Stimulated activated CD4-positive, alpha-beta T cell treated with anti-CD3 and anti-CD28 coated beads, Interleukin-4, amount 100 ng/mL, for 24 hours (primary cell): ENCODE measurements around the gene RXRA.
"Not testable (repeated sequence)": the region's sequence is repeated elsewhere in the genome, so short reads cannot be mapped to it uniquely, and the experiment has no call there.

Experiments used
- DNase-seq: peaks from one replicate; pipeline ENCODE4 v3.0.0-alpha.2; 2020

Gene RXRA

DNA sequence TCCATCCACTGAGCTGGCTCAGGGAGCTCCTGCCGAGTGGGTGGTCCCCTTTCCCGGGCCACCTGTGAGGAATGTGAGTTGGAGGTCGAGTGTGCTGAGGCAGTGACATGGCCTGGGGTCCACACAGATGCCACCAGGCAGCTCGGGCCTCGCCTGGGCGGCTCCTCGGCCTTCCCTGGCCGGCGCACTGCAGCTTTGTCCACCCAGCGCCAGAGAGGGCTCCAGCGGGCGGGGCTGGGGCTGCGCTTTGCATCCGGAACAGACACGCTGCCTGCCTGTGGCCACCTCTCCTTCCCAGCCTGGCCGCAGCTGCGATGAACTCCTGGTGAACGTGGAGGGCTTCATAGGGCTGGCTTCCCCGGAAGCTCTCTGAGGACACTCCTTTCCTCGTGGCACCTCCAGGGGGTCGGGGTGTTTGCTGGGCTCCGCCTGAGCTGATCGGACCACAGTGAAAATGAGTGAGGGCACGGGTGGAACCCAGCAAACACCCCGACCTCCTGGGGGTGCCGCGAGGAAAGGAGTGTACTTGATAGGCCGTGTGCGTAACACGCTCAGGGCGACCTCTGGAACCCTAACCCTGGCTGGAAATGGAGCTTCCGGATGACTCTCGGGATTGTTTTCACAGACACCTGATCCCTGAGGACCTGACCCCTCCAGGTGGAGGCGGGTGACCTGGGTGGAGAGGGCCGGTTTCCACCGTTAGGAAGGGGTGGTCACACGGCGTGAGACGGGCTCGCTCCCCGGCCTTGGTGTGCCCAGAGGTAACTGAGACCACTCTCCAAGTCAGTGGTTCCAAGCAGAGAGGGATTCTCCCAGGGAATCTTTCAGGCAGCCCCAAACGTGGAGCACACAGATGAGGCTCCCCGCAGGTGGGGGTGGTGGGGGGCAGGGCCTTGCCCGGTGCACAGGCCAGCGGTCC lies 31.8 kb upstream of the RXRA start:
- DNase-seq: no peak

DNA sequence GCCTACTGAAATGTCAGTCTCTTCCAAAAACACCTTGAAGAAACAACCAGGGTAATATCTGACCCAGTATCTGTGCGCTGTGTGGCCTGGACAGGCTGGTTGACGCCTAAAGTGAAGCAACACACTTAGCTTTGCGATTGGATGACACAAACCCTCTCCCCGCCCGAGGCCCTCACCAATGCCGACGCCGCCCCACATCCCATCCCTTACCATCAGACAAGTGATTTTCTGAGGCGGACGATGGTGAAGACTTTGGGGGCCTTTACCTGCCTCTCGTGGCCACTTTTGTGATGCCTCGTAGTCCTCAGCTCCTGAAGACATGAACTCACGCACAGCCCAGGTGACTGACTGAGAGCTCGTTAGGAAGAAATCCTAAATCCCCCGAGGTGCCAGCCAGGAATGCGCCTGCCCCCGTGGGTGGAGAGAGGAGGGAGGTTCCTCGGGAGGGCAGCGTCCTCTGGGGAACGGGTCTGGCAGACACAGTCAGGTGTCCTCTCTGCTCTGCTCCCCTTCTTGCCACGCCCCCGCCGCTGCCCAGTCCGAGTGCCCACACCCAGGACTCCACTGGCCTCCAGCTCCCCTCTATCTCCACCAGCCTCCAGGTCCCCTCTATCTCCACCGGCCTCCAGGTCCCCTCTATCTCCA lies 31.0 kb upstream of the RXRA start:
- no peak for DNase-seq

DNA sequence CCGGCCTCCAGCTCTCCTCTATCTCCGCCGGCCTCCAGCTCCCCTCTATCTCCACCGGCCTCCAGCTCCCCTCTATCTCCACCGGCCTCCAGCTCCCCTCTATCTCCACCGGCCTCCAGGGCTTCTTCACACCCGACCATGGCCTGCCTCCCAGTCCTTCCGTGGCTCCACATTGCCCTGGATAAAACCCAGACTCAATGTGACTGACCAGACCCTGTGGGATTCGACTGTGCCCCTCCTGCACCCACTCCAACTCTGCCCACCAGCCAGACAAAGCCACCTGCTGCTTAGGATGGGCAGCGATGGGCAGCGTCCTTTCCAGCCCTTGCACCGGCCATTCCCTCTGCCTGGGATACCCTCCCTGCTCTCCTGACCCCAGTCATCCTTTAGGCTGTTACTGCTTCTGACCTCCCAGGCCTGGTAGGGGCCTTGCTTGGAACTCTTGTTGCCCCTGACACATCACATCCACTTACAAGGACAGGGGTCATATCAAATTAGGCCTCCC lies 30.5 kb upstream of the RXRA start:
- no peak for DNase-seq

DNA sequence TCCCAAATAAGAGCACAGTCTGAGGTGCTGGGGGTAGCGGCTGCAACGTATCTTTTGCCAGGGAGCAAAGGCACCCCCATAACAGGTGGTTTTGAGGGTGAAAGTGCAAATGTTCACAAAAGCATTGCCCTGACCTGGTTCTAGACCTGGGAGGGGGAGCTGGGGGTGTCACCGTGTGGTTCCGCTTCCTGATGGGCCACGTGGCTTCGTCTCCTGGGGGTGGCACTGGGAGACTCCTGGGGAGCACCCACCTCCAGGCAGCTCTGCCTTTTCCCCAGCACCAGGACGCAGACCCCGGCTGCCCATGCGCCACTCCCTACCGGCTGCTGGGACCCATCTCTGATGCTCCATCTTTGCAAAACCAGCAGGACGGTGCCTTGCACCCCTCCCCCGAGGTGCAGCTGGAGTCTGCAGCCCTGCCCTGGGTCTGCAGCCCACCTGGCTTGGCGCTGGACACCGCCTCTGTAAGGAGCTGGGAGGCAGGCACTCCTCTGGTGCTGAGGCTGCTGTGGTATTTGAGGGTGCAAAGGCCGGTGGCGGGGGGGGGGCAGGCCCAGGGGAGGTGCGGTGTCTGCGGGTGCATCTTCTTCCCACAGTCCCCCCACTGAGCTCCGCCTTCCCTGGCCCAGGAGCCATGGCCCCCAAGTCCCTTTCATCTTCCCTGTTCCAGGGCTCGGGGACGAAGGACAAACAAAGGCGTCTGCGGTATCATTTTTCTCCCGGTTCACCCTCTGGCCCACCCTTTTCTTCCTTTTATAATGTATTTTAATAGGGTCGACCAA lies 29.8 kb upstream of the RXRA start:
- no peak for DNase-seq

DNA sequence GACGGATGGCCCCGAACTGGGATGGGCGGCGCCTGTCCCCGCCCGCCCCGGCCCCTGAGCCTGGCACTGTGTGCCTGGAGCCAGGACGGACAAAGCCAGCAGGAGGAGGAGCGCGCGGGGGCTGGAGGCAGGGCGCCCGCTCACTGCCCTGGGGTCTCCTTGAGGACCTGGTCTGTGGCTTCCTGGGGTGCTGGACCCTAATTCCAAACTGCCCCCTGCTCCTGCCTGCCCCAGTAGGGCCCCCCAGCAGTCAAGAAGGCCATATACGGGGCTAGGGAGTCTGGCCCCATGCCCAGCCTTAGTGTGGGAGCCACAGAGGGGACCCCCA lies 29.2 kb upstream of the RXRA start:
- DNase-seq: no peak

DNA sequence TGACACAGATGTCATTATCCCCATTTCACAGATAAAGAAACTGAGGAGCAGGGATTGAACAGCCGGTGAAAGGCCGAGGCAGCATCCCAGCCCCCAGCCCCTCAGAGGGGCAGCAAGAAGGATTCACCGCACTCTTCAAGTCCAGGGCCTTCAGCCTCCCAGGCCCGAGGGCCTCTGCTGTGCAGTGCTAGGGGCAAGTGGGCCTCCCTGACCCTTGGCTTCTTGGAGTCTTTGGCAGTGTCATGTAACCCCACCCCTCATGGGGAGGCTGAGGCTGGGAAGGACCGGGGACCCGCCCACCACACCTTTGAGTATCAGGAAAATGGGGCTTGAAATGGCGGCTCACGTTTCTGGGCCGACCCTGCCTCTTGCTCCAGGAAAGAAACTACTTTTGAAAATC lies 28.7 kb upstream of the RXRA start:
- no peak for DNase-seq

DNA sequence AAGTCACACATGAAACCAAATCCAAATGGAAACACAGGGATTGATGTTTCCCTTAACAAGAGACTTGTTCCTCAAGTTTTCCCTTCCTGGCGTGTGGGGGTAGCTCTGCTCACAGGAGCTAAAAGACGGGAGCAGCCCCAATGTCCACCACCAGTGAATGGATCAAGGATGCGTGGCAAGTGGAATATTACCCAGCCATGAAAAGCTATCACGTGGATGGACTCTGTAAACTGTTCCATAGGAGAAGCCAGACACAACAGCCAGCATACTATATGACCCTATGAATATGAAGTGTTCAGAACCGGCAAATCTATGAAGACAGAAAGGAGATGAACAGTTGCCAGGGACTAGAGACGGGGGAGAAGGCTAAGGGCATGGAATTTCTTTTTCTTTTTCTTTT lies 28.3 kb upstream of the RXRA start:
- no peak for DNase-seq

DNA sequence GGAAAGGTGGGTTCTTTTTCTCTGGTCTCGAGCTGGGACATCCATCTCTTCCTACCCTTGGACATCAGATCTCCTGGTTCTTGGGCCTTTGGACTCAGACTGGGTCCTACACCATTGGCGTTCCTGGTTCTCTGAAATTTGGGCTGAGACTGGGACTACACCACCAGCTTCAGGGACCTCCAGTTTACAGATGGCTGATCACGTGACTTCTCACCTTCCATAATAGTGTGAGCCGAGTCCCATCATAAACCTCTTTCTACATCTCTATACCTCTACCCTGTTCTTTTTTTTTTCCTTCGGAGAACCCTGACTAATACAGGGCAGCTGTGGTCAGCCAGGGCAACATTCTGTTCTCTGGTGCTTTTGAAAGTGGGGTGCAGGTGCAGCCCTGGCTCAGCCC lies 27.2 kb upstream of the RXRA start:
- no peak for DNase-seq

DNA sequence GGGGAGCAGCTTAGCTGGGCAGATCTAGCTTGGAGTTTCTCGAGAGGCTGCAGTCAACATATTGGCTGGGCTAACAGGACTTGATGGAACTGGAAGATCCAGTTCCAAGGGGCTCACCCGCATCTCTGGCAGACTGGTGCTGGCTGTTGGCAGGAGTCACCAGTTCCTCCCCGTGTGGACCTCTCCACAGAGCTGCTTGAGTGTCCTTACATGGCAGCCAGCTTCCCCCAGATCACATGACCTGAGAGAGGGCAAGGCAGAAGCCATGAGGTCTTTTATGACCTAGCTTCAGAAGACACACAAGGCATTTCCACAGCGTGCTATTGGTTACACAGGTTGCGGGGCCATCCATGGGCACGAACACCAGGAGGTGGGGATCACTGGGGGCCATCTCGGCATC lies 26.4 kb upstream of the RXRA start:
- DNase-seq: no peak

DNA sequence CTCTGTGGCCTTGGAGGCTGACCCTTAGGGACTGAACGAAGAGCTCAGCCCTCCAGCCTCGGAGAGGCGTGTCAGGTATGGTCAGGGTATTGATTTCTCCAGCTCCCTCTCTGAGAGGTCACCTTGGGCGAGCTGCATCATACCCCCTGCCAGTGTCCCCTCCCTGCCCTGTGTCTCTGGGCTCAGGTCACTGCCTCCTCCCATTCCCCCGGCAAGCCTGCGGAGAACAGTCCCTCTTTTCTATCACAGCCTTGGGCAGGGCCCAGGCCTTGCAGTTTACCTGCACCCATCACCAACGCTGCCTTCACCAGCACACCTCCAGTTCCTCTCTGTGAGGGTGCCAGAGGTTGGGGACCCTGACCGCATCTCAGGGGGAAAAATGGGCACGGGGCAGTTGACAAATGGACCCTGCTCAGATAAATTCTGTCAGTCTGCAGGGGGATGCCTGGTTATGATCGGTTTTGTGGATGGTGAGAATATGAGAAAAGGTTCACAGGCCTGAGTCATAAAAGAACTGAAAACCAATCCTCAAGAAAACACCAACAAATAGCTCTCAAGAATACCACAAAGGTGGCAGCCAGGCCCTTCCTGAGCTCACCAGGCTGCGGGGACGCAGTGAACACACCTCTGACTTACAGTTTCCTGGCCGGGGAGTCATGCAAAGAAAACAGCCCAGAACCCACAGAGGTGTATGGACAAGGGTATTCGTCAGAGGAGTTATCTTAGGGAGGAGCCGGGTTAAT lies 24.7 kb upstream of the RXRA start:
- peak; percentile 58 for DNase-seq

DNA sequence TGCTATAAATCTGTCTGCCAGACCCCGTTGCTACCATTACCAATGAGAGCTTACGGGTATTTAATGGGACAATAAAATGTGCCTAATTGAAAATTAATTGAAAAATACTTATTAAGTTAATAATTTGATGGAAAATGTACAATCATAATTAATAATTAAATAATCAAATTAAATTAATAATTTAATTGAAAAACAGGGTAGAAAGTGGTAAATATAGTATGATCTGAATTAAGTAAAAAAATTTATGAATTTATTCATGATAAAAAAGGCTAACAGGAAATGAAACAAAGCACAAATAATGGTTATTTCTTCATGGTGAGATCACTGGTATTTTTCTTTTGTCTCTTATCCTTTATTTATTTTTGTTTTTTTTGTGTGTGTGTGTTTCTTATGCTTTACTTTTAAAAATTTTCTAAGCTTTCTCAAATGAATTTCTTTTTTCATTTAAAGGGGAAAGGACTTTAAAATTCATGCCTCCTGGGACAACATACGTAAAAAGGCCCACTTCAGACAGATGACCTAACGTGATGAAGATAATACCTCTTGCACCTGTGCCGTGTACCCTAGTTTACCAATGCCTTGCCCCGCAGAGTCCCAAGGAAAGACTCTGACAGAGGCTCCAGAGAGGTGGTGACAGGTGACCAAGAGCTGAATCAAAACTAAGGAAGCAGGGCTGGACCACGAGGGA lies 24.0 kb upstream of the RXRA start:
- DNase-seq: no peak

DNA sequence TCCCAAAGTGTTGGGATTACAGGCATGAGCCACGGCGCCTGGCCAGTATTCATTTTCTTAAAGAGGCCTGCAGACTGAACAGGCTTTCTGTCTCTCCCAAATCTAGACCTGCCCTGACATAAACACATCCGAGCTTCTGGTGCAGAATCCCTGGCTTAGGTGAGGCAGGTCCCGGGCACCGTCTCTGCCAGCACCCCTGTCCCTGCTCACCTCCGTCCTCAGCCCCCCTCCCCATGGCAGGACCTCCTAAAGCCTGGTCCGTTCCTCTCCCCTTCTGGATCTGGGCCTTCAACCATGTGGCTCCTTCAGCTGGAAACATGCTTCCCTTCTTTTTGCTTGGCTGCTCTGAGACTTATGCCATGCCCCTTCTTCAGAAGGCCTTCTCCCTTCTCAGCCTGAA lies 22.7 kb upstream of the RXRA start:
- no peak for DNase-seq

DNA sequence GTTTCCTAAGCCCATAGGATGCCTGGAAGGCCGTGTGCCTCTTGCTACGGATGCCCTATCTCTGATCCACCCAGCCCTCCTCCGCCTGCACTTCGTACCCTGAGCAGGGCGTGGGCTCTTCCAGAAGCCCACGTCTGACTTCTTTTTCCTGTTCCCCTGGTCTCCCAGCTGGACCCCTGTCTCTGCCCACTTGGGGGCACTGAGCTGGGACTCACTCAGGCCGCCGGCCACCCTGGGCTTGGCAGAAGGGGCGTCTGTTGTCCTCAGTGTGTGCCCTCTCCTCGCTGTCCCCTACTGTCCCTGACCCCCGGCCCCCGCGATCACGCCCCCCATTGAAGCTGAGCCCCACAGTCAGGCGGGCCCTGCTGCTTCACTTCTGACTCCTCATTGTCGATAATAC lies 22.0 kb upstream of the RXRA start:
- DNase-seq: no peak

DNA sequence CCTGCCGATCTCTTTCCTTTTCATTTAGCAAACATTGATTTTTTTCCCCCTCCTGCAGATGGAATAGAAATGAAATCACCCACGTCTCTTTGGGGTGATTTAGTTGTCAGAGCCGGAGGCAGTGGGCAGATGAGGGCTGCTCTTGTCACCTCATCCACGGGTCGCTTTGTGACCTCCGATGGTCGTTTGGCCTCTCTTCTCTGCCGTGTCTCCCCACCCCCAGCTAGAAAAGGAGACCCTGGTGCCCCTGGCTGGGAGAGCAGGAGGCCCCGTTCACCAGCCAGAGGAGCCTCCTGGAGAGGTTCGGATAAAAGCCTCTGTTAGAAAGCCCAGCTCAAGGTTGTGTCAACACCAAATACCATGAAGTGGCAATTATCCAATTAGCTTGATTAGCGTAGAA lies 21.6 kb upstream of the RXRA start:
- no peak for DNase-seq

DNA sequence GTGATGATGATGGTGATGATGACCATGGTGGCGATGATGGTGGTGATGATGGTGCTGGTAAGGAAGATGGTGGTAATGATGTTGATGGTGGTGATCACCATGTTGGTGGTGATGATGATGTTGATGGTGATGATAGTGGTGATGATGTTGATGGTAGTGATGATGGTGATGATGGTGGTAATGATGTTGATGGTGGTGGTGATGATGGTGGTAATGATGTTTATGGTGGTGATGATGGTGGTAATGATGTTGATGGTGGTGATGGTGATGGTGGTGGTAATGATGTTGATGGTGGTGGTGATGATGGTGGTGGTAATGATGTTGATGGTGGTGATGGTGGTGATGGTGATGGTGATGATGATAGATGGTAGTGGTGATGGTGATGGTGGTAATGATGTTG lies 20.7 kb upstream of the RXRA start:
- no peak for DNase-seq

DNA sequence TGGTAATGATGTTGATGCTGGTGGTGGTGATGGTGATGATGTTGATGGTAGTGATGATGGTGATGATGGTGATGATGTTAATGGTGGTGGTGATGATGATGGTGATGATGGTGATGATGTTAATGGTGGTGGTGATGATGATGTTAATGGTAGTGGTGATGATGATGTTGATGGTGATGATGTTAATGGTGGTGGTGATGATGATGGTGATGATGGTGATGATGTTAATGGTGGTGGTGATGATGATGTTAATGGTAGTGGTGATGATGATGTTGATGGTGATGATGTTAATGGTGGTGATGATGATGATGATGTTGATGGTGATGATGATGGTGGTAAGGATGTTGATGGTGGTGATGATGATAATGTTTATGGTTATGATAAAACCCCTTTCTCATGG lies 20.2 kb upstream of the RXRA start:
- DNase-seq: not testable (repeated sequence)

DNA sequence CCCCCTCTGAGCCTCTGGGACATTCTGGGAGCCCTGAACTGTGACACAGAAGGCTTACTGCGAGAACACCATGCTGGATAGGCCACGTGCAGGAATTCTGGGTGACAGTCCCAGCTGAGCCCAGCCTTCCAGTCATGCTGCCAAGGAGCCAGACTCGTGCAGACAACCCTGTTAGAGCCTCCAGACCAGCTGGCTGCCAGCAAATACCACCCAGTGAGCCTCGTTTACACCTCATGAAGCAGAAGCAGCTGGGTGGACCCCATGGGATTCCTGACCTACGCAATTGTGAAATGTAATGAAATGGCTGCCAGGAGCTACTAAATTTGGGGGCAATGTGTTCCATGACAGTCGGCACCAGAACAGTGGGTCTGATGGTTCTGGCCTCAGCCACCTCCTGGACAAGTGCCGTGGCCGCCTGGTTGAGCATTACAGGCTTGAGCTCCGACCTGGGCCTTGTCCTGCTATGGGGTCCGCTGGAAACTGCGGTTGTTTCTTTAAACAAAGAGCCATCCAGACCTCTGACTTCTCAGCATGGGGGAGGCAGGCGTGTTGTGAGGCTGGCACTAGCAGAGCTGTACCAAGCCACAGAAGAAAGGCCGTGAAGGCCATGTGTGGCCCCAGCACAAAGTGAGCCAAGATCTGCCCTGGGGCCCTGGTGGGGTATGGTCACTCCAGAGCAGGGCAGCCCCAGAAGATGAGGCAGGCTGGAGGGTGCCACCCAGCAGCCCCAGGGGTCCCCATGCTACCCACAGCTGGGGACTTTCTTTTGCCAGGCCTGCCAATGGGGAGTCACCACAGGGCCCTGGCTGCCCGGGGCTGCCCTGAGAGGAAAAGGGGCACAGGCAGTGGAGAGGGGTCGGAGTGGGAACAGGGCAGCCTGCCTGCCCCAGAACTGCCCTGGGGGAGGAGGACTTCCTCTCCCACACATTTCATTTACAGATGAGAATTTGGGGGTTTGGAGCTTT lies 19.3 kb upstream of the RXRA start:
- no peak for DNase-seq

DNA sequence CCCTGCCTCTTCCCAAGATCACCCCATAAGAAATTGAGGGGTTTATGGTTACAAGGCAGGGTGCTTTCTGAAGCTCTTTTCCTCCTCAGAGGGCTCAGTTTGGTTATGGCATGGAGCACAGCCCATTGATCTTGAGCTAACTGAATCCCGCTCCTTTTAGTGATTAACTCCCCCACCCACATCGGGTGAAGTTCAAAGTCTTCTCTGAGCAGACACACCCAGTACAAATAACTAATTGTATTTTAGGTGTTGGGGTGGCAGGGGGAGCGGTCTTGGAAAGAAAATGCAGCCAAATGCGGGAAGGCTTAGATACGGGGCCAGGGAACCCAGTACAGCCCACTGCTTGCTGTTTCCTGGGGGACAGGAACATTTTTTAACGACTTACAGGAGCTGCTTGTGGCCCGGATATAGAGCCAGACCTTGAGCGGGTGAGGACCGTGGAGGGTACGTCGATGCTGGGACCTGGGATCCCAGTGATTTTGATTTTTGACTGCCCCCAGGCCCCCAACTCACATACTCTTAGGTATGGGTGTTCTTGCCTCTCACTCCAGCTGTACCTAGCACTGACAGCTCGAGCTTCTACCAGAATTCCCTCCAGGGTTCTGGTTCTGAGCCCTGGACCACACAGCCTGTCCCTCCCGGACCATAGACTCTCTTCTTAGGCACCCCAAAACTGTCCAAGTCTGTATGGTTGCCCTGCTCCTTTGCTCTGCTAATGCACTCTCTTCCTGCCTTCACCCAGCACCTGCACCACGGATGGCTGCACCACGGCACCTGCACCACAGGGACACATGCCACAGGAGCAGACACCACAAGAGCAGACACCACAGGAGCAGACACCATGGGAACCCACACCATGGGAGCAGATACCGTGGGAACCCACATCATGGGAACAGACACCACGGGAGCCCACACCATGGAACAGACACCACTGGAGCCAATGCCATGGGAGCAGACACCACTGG lies 18.3 kb upstream of the RXRA start:
- no peak for DNase-seq

DNA sequence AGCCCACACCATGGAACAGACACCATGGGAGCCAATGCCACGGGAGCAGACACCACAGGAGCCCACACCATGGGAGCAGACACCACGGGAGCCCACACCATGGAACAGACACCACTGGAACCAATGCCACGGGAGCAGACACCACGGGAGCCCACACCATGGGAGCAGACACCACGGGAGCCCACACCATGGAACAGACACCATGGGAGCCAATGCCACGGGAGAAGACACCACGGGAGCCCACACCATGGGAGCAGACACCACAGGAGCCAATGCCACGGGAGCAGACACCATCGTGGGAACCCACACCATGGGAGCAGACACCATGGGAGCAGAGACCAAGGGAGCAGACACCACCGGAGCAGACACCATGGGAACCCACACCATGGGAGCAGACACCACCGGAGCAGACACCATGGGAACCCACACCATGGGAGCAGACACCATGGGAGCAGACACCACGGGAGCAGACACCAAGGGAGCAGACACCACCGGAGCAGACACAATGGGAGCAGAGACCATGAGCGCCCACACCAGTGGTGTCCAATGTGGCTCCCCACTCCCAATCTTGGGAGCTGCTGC lies 17.5 kb upstream of the RXRA start:
- DNase-seq: not testable (repeated sequence)

DNA sequence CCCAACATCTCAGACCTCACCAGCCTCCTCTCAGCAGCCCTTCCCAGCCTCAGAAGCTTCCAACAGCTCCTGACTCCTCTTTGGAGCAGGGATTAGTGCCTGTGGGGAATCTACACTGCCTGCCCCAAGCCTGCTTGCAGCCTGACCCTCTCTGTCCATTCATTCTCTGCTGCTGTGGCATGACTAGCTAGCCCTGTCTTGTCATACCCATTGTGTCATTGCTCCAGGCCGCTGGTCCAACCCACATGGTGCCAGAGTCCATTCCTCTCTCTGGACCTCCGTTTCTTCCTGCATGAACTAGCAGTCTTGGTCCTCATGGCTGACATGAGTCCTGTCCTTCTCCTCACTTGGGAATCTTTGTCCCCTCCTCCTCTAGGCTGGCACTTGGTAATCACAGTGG lies 12.8 kb upstream of the RXRA start:
- no peak for DNase-seq
